Colonic mucosa (tissue), 4 donors: ENCODE measurements around the gene CD276. TPM values are rescaled to one million over a fixed set of nuclear protein-coding genes. Genes with fewer than 3 reads are reported as not detected.
"Not testable (repeated sequence)": the region's sequence is repeated elsewhere in the genome, so short reads cannot be mapped to it uniquely, and the experiment has no call there.

Experiments used
- DNase-seq: peaks from one replicate; pipeline ENCODE4 v3.0.0-alpha.2; 2020
- H3K27ac ChIP-seq: fragments of 200-600 bp; one replicate; pipeline ENCODE4 v1.8.0; 2021
- H3K27me3 ChIP-seq: fragments of 200-600 bp; one replicate; pipeline ENCODE4 v1.8.0; 2021
- H3K36me3 ChIP-seq: fragments of 200-600 bp; one replicate; pipeline ENCODE4 v1.8.0; 2021
- H3K4me1 ChIP-seq: fragments of 200-600 bp; one replicate; pipeline ENCODE4 v1.8.0; 2021; ENCODE audit warnings: mild to moderate bottlenecking
- H3K4me3 ChIP-seq: fragments of 200-600 bp; one replicate; pipeline ENCODE4 v1.8.0; 2021
- H3K9ac ChIP-seq, 2 donors: one replicate each; pipeline ENCODE4 v1.7.0; 2013; ENCODE audit warnings: control low read depth in 2 of 2, low read depth in 2 of 2, low read length in 2 of 2
- H3K9me3 ChIP-seq: fragments of 200-600 bp; one replicate; pipeline ENCODE4 v1.8.0; 2021
- CTCF ChIP-seq: fragments of 200-600 bp; IDR thresholded peaks from one replicate; pipeline ENCODE4 v1.8.0; 2022; ENCODE audit warnings: antibody characterized with exemption, mild to moderate bottlenecking
- intact Hi-C: fragments of 100-400 bp; cut with DNase I; formaldehyde crosslinking; loops from one replicate; pipeline ENCODE4 v1.14.1; 2022
- total RNA-seq, 2 donors: library from RNA; stranded (reverse); fragmentation: NEBNext Ultra II Directional in 1 of 2; extraction: Animal tissue kit (Norgen Biotek cat#: 25700) in 1 of 2; gene quantifications; one replicate each; pipeline ENCODE4 v1.2.1, GENCODE V29; 2021
- donor health status: healthy.
- donor health status: DM: no; HTN: no; CAD: no.
- donor health status: DM: no; HTN: no; CAD: no.

The CD276 gene
- total RNA-seq, 2 donors from 2014 or later: 45.2 to 49.9 TPM

GRCh38 chr15:73727330-73727976, 43.3 kb downstream of the CD276 start:
- Histone ChIP-seq H3K4me1 (no peaks in the 10 kb centered on the region), H3K9me3 (no peaks in the 10 kb centered on the region), H3K27ac (no peak overlapping the region), H3K27me3 (no peaks in the 10 kb centered on the region), H3K9ac (no peak overlapping the region), H3K4me3 (no peak overlapping the region), H3K36me3 (no peaks in the 10 kb centered on the region)
- intact Hi-C loops: no loop called here
- TF ChIP-seq CTCF: no peak
- no peak for DNase-seq

- H3K9me3 ChIP-seq, H3K27me3 ChIP-seq, H3K9ac ChIP-seq, H3K27ac ChIP-seq, H3K4me1 ChIP-seq, DNase-seq, H3K36me3 ChIP-seq, H3K4me3 ChIP-seq, intact Hi-C loops: not testable (repeated sequence)
Observed at GRCh38 chr15:73732051-73732450, 47.9 kb downstream of the CD276 start.

- Histone ChIP-seq H3K9ac (no peak overlapping the region), H3K27ac (no peak overlapping the region), H3K9me3 (no peaks in the 10 kb centered on the region), H3K36me3 (no peaks in the 10 kb centered on the region), H3K4me3 (no peak overlapping the region), H3K27me3 (no peaks in the 10 kb centered on the region), H3K4me1 (no peaks in the 10 kb centered on the region)
- no peak for DNase-seq
- no peak for TF ChIP-seq CTCF
- intact Hi-C loops: no loop called here
Observed at GRCh38 chr15:73732930-73733329, 48.7 kb downstream of the CD276 start.

- TF ChIP-seq CTCF: no peak
Observed at GRCh38 chr15:73737535-73737934, 53.4 kb downstream of the CD276 start.

GRCh38 chr15:73740152-73741048, 56.2 kb downstream of the CD276 start:
- no peak overlapping the region for H3K27ac ChIP-seq
- no peak for DNase-seq
- no peaks in the 10 kb centered on the region for H3K27me3 ChIP-seq
- intact Hi-C loops: no loop called here
- no peaks in the 10 kb centered on the region for H3K4me1 ChIP-seq
- no peak overlapping the region for H3K9ac ChIP-seq
- no peaks in the 10 kb centered on the region for H3K9me3 ChIP-seq
- H3K36me3 ChIP-seq: no peaks in the 10 kb centered on the region
- H3K4me3 ChIP-seq: no peak overlapping the region
- TF ChIP-seq CTCF: no peak

More at GRCh38 chr15:73737535-73737934, 53.4 kb downstream of the CD276 start:
- H3K9ac ChIP-seq: no peak overlapping the region
- no peaks in the 10 kb centered on the region for H3K9me3 ChIP-seq
- H3K4me1 ChIP-seq: no peaks in the 10 kb centered on the region
- DNase-seq: no peak
- no peak overlapping the region for H3K27ac ChIP-seq
- H3K36me3 ChIP-seq: no peaks in the 10 kb centered on the region
- H3K4me3 ChIP-seq: no peak overlapping the region
- intact Hi-C loops: no loop called here
- no peaks in the 10 kb centered on the region for H3K27me3 ChIP-seq

GRCh38 chr15:73741321-73741836, 57.2 kb downstream of the CD276 start:
- intact Hi-C loops: no loop called here
- no peak for TF ChIP-seq CTCF
- Histone ChIP-seq H3K27ac (no peak overlapping the region), H3K27me3 (no peaks in the 10 kb centered on the region), H3K36me3 (no peaks in the 10 kb centered on the region), H3K9me3 (no peaks in the 10 kb centered on the region), H3K4me3 (no peak overlapping the region), H3K9ac (no peak overlapping the region), H3K4me1 (no peaks in the 10 kb centered on the region)
- no peak for DNase-seq
